ENCODE results near the gene KCNC2.
A peak's percentile ranks its signal among the peaks of the same experiment; 100 is the strongest.

The KCNC2 gene

GRCh38 chr12:75047885-75048525, 161.6 kb downstream of the KCNC2 start:
- FAIRE-seq, result no peak

GRCh38 chr12:75042125-75042524, 167.5 kb downstream of the KCNC2 start:
- FAIRE-seq, result no peak

GRCh38 chr12:75041472-75041871, 168.2 kb downstream of the KCNC2 start:
- no peak for FAIRE-seq

- no peak for FAIRE-seq
Observed at GRCh38 chr12:75020068-75020557, 189.5 kb downstream of the KCNC2 start.

GRCh38 chr12:75011120-75011519, 198.5 kb downstream of the KCNC2 start:
- no peak for FAIRE-seq

GRCh38 chr12:75007133-75007532, 202.5 kb downstream of the KCNC2 start:
- peak; percentile 28 for FAIRE-seq

GRCh38 chr12:75000120-75000519, 209.5 kb downstream of the KCNC2 start:
- FAIRE-seq, result no peak

GRCh38 chr12:74999474-74999873, 210.2 kb downstream of the KCNC2 start:
- FAIRE-seq, result no peak
